Measurements from ENCODE around the gene ATG9A. TPM values are rescaled to one million over a fixed set of nuclear protein-coding genes. Genes with fewer than 3 reads are reported as not detected.
A peak's percentile ranks its signal among the peaks of the same experiment; 100 is the strongest.

Gene ATG9A
- total and polyA plus RNA-seq, 9 of the 15 experiments (the other 6 are each of a cell fraction or from before 2014, with no cell fraction given) = 0.25 to 65.6 (median 23.4) TPM

GRCh38 chr2:219178377-219179175, 50.9 kb downstream of the ATG9A start (continued):
- TF ChIP-seq UBTF (IDR thresholded peaks at IDR 0.05; ENCODE audit: borderline replicate concordance in 1 of 2, low read depth in 2 of 2, low read length in 2 of 2) (peak in 1 of 2 experiments; percentile 10; a peak in 1 of 4 replicates), GABPA (tag; conservative IDR thresholded peaks at IDR 0.05; ENCODE audit: low read depth) (peak; percentile 36; the same call in 1 of the 2 replicates), RERE (CRISPR knock-in tag; IDR thresholded peaks at IDR 0.05; ENCODE audit: borderline replicate concordance) (no peak), USF1 (CRISPR knock-in tag; IDR thresholded peaks at IDR 0.05) (peak; percentile 8; the same call in 1 of the 2 replicates)
